ENCODE data around the gene MAP3K5.

MAP3K5 gene

DNA sequence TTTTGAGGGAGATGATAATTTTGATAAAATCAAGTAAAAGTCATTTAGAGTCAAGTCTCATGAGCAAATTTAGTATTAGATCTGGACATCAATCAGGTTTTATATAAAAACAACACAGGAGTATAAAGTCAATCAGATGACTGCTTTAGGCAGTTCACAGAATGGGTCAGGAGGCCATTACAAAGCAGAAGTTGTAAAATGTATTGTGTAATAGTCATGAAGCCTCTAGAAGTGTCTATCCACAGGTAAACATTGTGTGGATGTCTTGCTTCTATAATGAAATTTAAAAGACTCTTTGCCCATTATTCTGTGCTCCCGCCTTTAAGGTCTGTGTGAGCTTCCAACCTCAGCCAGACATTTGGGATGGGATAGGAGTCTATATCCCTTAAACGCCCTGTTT is 270.9 kb downstream of the MAP3K5 start:
- no peak for DNase-seq (ENCODE audit: low read depth, low spot score)

DNA sequence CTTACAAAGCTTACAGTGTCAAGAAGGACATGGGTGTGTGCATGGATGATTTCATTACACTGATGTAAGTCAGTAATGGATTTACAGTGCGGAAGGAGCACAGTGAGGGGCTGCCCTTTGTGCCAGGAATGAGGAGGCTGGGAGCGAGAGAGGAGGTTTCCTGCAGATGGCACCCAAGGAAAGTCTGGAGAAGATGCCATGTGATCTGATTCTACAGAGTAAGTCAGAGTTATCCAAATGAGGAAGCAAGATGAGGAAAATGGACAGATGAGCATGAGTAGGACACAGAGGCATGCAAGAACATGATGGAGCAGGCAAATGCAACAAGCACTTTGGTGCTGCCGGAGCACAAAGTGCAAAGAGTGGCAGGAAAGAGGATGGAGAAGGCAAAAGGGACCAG is 271.8 kb downstream of the MAP3K5 start:
- no peak for DNase-seq (ENCODE audit: low read depth, low spot score)

GRCh38 chr6:136517582-136517981 is 274.7 kb downstream of the MAP3K5 start:
- no peak for DNase-seq (ENCODE audit: low read depth, low spot score)

GRCh38 chr6:136517002-136517401 is 275.3 kb downstream of the MAP3K5 start:
- DNase-seq (ENCODE audit: low read depth, low spot score): no peak

DNA sequence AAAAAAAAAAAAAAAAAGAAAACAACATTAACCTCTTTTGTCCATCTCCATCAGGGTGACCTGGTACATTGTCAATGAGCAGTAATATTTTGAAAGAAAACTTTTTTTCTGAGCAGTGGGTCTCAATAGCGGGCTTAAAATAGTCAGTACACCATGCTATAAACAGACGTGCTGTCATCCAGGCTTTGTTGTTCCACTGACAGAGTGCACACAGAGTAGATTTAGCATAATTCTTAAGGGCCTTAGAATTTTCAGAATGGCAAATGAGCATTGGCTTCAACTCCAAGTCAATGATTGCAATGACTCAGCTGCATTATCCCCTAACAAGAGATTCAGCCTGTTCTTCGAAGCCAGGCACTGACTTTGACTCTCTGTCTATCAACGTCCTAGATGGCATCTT is 277.7 kb downstream of the MAP3K5 start:
- DNase-seq (ENCODE audit: low read depth, low spot score): no peak

DNA sequence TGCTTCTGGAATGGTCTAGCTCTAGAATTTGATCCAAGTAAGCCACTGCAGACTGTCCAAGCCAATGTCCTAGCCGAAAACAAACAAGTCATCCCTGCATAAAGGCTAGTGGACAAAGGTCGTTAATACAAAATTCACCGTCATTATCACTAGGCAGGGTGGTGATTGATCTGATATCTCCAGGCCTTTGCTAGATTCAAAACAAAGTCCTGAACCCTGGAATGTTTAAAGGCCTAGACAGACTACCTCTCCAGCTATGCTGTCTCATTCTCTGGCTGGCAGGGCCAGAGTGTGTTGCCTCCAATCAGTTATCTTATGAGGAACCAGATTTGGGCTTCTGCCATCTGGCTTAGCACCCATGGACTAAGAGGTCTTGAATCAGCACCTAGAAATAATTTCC is 280.4 kb downstream of the MAP3K5 start:
- DNase-seq (ENCODE audit: low read depth, low spot score): no peak

DNA sequence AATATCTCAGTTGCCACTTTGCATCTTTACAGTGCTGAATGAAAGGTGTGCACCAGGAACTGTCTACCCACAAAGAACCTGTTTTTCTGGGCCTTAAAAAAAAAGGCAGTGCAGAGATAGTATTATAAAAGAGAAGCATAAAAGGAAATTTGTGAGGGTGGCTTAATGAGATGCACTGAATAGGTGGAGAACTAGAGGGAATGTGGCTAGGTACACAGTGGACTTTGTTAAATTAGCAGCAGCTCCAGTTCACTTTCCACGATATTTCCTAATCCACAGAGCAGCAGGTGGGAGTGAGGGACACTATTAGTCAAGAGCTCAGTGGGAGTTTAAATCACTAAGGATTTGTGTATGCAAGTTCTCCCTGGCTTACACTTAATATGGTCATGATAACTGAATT is 280.9 kb downstream of the MAP3K5 start:
- no peak for DNase-seq (ENCODE audit: low read depth, low spot score)

DNA sequence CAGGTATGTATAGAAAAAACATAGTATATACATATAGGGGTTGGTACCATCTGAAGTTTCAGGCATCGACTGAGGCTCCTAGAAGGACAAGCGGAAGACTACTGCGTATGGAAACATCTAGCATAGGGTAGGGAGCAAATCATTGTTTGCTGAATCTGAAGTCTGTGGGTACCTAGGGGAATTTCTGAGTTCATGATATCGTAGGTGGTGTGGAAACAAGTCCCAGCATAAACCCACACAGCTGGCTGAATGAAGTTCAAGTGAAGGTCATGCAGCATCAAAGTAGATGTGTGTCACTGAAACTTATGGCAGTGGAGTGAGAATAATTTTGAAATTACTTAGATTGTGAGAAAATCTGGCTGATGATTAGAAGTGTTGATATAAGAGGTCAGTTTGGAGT is 281.5 kb downstream of the MAP3K5 start:
- no peak for DNase-seq (ENCODE audit: low read depth, low spot score)

- no peak for DNase-seq (ENCODE audit: low read depth, low spot score)
Observed at GRCh38 chr6:136510299-136510698, 282.0 kb downstream of the MAP3K5 start.

- no peak for DNase-seq (ENCODE audit: low read depth, low spot score)
Observed at GRCh38 chr6:136508725-136509392, 283.4 kb downstream of the MAP3K5 start.
